OCI-LY3 (cell line): ENCODE data around the gene RCAN2.

Experiments used
- H2AFZ ChIP-seq: fragments of 200-600, 300-600 bp; shearing (Covaris generic); 2 replicates; pipeline ENCODE4 v1.6.0; 2014; ENCODE audit warnings: antibody characterized with exemption, low read depth, low read length
- H3K27ac ChIP-seq: fragments of 200-600, 300-600 bp; sonication (generic); 2 replicates; pipeline ENCODE4 v1.5.1; 2014; ENCODE audit warnings: mild to moderate bottlenecking, low read length, moderate library complexity, mixed read lengths
- H3K27me3 ChIP-seq: fragments of 200-600, 300-600 bp; sonication (generic); 2 replicates; pipeline ENCODE4 v1.6.1; 2014; ENCODE audit warnings: low read depth, low read length, mixed read lengths
- H3K36me3 ChIP-seq: fragments of 200-600, 300-600 bp; sonication (generic); replicated peaks from 2 replicates; pipeline ENCODE3; 2014; ENCODE audit warnings: low read depth, low read length, mixed read lengths
- H3K4me1 ChIP-seq: fragments of 300-600, 200-600 bp; sonication (generic); 2 replicates; pipeline ENCODE4 v1.6.1; 2014; ENCODE audit warnings: low read length, mixed read lengths
- H3K4me2 ChIP-seq: fragments of 200-600, 300-600 bp; sonication (generic); 2 replicates; pipeline ENCODE4 v1.6.1; 2014; ENCODE audit warnings: low read length, mixed read lengths
- H3K4me3 ChIP-seq: fragments of 300-600, 200-600 bp; sonication (generic); 2 replicates; pipeline ENCODE4 v1.5.1; 2014; ENCODE audit warnings: antibody characterized with exemption, mild to moderate bottlenecking, low read length, moderate library complexity
- H3K79me2 ChIP-seq: fragments of 300-600, 200-600 bp; shearing (Covaris generic); 2 replicates; pipeline ENCODE4 v1.6.1; 2014; ENCODE audit warnings: mild to moderate bottlenecking, low read length, mixed read lengths
- H3K9ac ChIP-seq: fragments of 300-600, 200-600 bp; shearing (Covaris generic); 2 replicates; pipeline ENCODE4 v1.6.0; 2014; ENCODE audit warnings: mild to moderate bottlenecking, low read length, moderate library complexity
- H3K9me3 ChIP-seq: fragments of 200-600, 300-600 bp; shearing (Covaris generic); 2 replicates; pipeline ENCODE4 v1.6.1; 2014; ENCODE audit warnings: low read length, mixed read lengths; ENCODE audit not compliant: insufficient read depth
- H4K20me1 ChIP-seq: fragments of 200-600, 300-600 bp; sonication (generic); 2 replicates; pipeline ENCODE4 v1.6.1; 2016; ENCODE audit warnings: low read length, mixed read lengths; ENCODE audit not compliant: insufficient read depth
- EZH2phosphoT487 ChIP-seq: fragments of 200-600 bp; shearing (Covaris generic); IDR thresholded peaks from 2 replicates; pipeline ENCODE4 v1.6.1; 2018; ENCODE audit warnings: antibody characterized with exemption, mixed run types, low read depth
- TF ChIP-seq, protein P1 (sequence below): fragments of 200-600, 300-600 bp; sonication (generic); IDR thresholded peaks from 2 replicates; pipeline ENCODE4 v1.5.1; 2014; ENCODE audit warnings: antibody characterized with exemption, low read length, low read depth

The RCAN2 gene

DNA sequence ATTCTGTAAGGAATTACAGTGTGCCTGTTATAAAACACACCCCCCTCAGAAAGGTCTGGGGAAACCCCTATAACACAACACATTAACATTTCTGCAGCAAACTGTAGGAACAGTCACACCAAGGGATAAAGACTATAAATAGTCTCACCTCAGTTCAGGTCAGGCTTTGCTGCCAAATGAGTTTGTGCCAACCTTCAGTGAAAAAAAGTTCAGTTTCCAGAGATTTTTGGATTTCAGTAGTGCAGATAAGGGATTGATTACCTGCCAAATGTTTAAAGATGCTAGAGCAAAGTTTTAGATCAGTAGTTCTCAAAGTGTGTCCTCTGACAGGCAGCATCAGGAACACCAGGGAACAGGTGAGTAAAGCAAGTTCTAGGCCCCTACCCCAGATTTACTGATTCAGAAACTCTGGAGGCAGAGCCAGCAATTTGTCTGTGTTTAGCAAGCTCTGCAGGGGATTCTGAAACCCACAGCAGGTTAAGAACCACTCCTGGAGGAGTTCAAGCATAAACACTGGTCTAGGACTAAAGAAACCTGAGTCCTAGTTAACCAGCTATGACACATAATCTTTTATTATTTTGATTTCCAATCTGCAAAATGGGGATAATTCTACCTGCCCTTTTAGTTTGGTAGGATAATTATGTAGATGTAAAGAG, 111.0 kb downstream of the RCAN2 start:
- Histone ChIP-seq H3K4me1 (peaks cover 65% of the 10 kb centered on the region), H3K9me3 (peaks cover 4% of the 10 kb centered on the region; the same call in 1 of the 2 replicates), H3K4me3 (no peak overlapping the region), H2AFZ (no peak overlapping the region), H3K4me2 (peak overlapping the region; percentile 42), H3K27ac (no peak overlapping the region), H3K9ac (no peak overlapping the region), H3K36me3 (no peaks in the 10 kb centered on the region), H3K27me3 (0 out of 2 replicates have a peak, but pooled peaks cover 3% of the 10 kb centered on the region), H3K79me2 (no peaks in the 10 kb centered on the region), H4K20me1 (no peaks in the 10 kb centered on the region)
- TF ChIP-seq, protein P1, sequence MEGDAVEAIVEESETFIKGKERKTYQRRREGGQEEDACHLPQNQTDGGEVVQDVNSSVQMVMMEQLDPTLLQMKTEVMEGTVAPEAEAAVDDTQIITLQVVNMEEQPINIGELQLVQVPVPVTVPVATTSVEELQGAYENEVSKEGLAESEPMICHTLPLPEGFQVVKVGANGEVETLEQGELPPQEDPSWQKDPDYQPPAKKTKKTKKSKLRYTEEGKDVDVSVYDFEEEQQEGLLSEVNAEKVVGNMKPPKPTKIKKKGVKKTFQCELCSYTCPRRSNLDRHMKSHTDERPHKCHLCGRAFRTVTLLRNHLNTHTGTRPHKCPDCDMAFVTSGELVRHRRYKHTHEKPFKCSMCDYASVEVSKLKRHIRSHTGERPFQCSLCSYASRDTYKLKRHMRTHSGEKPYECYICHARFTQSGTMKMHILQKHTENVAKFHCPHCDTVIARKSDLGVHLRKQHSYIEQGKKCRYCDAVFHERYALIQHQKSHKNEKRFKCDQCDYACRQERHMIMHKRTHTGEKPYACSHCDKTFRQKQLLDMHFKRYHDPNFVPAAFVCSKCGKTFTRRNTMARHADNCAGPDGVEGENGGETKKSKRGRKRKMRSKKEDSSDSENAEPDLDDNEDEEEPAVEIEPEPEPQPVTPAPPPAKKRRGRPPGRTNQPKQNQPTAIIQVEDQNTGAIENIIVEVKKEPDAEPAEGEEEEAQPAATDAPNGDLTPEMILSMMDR, result no peak
- TF ChIP-seq EZH2phosphoT487, result no peak

DNA sequence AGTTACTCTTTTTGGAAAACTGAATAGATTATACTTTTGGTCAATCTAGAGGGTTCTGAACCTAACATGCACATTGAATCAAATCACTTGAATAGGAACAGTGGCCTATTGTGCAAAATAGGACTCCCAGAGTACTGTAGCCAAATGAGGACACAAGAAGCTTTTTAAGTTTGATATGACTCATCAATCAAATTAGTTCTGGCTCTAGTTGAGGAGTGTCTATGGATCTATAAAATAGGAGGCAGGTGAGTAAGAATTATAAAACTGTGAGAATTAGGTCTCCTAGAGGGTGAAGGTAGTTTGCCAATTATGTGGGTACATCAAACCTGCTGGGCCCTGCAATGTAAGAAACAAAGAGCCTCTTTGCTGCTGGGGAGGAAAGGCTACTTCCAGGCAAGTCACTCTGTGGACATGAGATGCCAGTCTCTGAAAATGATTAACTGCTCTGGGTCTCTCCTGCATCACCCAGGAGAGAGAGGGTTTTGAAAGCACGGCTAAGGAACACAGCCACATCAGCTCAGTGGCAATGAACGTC, 112.3 kb downstream of the RCAN2 start:
- no peak overlapping the region for H3K9ac ChIP-seq
- no peak overlapping the region for H3K27ac ChIP-seq
- H3K4me1 ChIP-seq, result peaks cover 58% of the 10 kb centered on the region
- 0 out of 2 replicates have a peak, but pooled peaks cover 3% of the 10 kb centered on the region for H3K27me3 ChIP-seq
- H4K20me1 ChIP-seq, result no peaks in the 10 kb centered on the region
- H3K4me2 ChIP-seq, result peak overlapping the region; percentile 8; the same call in 1 of the 2 replicates
- no peaks in the 10 kb centered on the region for H3K79me2 ChIP-seq
- H3K36me3 ChIP-seq, result no peaks in the 10 kb centered on the region
- no peak overlapping the region for H2AFZ ChIP-seq
- peaks cover 4% of the 10 kb centered on the region; the same call in 1 of the 2 replicates for H3K9me3 ChIP-seq
- no peak for TF ChIP-seq EZH2phosphoT487
- TF ChIP-seq, protein P1, result no peak
- no peak overlapping the region for H3K4me3 ChIP-seq

DNA sequence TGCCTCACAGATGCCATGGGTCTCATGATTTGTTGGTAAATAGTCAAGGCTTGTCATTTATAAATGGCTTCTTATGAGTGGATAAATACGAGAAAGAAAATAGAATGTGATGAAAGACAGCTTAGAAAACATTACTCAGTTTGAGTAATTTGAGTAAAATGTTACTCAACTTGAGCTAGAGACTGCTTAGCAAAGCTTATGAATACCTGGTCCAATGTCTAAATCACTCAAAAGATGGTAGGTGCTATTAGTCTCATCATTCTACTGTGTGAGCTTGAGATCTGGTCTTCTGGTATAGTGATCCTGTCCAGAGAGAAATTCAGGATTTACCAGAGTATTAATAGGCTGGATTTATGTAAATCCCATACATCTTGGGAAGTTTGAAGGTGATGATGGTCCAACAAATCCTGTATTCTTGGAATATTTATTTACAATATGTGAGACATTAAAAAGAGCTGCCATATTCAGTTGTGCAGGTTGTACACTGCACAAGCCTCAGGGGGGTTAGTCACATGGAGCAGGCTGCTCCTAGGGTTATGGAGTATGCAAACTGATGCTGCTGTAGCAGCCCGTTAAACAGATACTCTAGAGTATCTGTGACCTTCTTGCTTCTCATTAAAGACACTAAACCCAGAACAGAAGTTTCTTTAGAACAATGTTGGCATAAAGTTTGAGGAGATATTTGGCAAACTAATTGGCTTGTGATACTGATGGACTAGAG, 112.9 kb downstream of the RCAN2 start:
- peaks cover 4% of the 10 kb centered on the region; the same call in 1 of the 2 replicates for H3K9me3 ChIP-seq
- H3K79me2 ChIP-seq, result no peaks in the 10 kb centered on the region
- peak overlapping the region; percentile 8; the same call in 1 of the 2 replicates for H3K4me2 ChIP-seq
- H3K27me3 ChIP-seq, result 0 out of 2 replicates have a peak, but pooled peaks cover 3% of the 10 kb centered on the region
- H3K27ac ChIP-seq, result no peak overlapping the region
- H3K36me3 ChIP-seq, result no peaks in the 10 kb centered on the region
- no peaks in the 10 kb centered on the region for H4K20me1 ChIP-seq
- H2AFZ ChIP-seq, result no peak overlapping the region
- TF ChIP-seq, protein P1, result no peak
- no peak for TF ChIP-seq EZH2phosphoT487
- H3K9ac ChIP-seq, result no peak overlapping the region
- H3K4me3 ChIP-seq, result no peak overlapping the region
- peaks cover 58% of the 10 kb centered on the region for H3K4me1 ChIP-seq

DNA sequence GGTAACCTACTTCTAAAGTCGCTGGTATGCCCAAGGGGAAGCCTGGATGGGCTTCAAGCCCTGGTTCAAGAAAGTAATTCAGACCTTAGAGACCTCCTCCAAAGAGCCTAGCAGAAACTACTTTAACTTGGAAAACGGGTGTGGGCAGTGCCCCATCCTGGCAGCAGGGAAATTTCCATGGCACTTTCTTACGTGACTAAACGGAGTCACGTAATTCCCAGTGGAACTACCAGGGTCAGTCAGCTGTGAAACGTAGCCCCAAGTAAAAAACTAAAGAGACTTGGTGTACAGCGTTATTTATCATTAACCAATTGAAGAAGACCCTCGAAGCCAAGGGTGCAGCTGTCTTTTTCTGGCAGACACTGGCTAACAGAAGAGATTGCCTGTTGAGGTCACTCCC, 114.0 kb downstream of the RCAN2 start:
- Histone ChIP-seq H3K4me2 (peak overlapping the region; percentile 67), H3K9ac (peak overlapping the region; percentile 47), H3K4me3 (peak overlapping the region; percentile 43), H3K4me1 (peaks cover 58% of the 10 kb centered on the region), H3K79me2 (no peaks in the 10 kb centered on the region), H3K36me3 (no peaks in the 10 kb centered on the region), H2AFZ (peak overlapping the region; percentile 27; the same call in 1 of the 2 replicates), H3K27me3 (0 out of 2 replicates have a peak, but pooled peaks cover 3% of the 10 kb centered on the region), H3K9me3 (peaks cover 4% of the 10 kb centered on the region; the same call in 1 of the 2 replicates), H4K20me1 (no peaks in the 10 kb centered on the region), H3K27ac (peak overlapping the region; percentile 33)
- TF ChIP-seq, protein P1, result no peak
- TF ChIP-seq EZH2phosphoT487, result no peak
